Superior temporal gyrus (tissue), 1 donor: ENCODE data around the gene SCLY.
"Not testable (repeated sequence)": the region's sequence is repeated elsewhere in the genome, so short reads cannot be mapped to it uniquely, and the experiment has no call there.

Source experiments
- DNase-seq: peaks from one replicate; pipeline ENCODE4 v3.0.0-alpha.2; 2016; ENCODE audit errors: extremely low spot score

SCLY gene, protein sequence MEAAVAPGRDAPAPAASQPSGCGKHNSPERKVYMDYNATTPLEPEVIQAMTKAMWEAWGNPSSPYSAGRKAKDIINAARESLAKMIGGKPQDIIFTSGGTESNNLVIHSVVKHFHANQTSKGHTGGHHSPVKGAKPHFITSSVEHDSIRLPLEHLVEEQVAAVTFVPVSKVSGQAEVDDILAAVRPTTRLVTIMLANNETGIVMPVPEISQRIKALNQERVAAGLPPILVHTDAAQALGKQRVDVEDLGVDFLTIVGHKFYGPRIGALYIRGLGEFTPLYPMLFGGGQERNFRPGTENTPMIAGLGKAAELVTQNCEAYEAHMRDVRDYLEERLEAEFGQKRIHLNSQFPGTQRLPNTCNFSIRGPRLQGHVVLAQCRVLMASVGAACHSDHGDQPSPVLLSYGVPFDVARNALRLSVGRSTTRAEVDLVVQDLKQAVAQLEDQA

GRCh38 chr2:238060542-238061314 is at the start of gene SCLY:
Gene SCLY, plus strand, starts transcription at chr2:238061001. Its CDS starts 54 bp downstream, at chr2:238061055.
- peak; percentile 97 for DNase-seq

GRCh38 chr2:238013806-238014205 is 47.0 kb upstream of the SCLY start:
- no peak for DNase-seq

DNA sequence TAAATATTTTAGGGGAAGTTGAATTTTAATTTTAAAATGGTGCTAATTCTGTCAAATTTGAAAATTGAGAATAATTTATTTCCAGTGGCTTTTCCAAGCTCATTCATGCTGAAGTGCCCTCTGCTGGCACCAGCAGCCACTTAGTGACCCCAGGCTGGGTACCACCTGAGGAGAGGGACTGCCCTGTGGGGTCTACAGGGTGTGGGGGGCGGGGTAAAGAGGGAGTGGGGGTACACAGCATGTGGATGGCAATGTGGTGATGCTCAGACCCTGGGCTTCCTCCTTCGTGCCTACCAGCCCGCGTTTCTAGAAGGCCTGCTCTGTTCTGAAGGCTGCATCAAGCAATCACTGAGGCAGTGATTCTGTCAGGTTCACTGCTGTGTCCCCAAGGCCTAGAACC is 45.1 kb upstream of the SCLY start:
- no peak for DNase-seq

- DNase-seq, result no peak
These were observed 44.3 kb upstream of the SCLY start for GRCh38 chr2:238016526-238016925.

DNA sequence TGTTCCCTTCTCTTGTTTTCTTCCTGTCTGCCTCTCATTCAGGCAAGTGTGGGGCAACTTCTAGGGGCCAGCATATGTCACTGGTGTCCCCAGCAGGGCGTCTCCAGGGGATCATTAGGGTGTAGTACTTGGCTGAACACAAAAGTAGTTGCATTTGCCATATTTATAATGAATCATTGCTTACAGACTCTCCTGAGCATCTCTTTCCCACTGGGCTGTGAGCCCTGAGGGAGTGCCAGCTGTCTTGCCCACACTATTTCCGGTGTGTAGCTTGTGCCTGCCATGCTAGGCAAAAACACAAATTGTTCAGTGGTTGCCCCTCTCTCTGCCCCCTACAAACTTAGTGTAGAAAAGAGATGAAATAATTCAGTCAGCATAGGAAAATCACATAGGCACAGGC is 40.8 kb upstream of the SCLY start:
- DNase-seq, result no peak

- DNase-seq, result no peak
These were observed 40.0 kb upstream of the SCLY start for GRCh38 chr2:238020816-238021215.

DNA sequence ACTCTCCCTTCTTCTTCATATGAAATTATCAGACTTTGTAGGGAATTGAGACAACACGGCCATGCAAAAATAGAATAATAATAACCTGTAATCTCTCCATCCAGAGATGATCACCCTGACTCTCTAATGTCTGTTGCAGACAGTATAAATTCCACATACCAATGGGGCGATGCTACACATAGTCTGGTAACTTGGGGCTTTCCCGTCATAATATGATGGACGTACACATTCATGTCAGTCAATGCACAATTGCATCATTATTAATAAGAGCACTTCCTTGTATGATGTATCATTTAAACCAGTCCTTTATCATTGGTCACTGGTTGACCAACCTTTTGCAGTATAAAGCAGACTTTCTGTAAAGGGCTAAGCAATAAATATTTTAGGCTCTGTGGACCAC is 39.5 kb upstream of the SCLY start:
- DNase-seq, result no peak

- no peak for DNase-seq
These were observed 38.1 kb upstream of the SCLY start for GRCh38 chr2:238022594-238023157.

GRCh38 chr2:238023608-238024007 is 37.2 kb upstream of the SCLY start:
- DNase-seq, result no peak

- no peak for DNase-seq
These were observed 35.8 kb upstream of the SCLY start for GRCh38 chr2:238024986-238025385.

GRCh38 chr2:238025741-238026360 is 35.0 kb upstream of the SCLY start:
- no peak for DNase-seq

- no peak for DNase-seq
These were observed 33.7 kb upstream of the SCLY start for GRCh38 chr2:238027058-238027457.

DNA sequence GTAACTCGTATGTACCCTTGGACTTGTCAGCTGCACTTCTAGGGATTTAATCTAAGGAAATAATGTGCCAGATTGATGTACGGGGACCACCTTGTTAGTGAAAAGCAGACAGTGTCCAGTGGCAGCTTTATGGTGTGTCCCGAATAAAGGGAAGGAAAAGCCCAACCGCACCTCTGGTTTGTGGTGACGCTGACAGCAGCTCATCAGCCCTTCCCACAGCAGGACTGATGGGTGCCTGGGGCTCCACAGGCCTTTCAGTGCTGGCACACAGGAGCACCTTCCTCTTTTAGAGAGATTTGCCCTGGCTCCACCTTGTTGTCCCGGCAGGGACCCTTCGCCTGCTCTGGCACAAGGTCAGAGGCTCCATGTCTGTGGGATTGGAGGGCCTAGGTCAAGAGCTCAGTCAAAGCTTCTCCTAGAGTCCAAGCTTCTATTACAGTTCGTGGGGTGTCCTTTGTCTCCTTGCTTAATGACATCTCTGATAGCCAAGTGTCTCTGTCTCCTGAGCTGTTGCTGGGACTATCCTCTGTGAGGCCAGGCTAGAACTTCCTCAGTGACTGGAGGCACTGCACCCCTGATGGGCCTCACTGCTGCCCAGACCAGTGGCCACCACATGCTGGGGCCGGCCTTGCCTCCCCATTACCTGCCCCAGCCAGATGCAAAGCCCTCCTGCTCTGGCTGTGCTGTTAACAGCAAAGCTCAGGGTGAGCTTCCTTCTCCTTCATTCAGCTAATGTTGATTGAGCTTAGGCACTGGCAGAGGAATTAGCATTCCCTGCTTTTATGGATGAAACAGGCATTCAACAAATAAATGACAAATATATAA is 33.0 kb upstream of the SCLY start:
- no peak for DNase-seq

DNA sequence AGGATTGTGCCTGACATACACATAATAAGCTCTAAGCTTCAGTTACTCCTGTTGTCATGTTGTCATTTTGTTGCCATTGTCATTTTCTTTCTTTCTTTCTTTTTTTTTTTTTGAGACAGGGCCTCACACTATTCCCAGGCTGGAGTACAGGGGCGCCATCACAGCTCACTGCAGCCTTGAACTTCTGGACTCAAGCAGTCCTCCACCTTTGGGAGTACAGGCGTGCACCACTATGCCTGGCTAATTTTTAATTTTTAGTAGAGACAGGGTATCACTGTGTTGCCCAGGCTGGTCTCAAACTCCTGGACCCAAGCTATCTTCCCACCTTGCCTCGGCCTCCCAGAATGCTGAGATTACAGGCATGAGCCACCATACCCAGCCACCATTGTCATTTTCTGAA is 30.9 kb upstream of the SCLY start:
- no peak for DNase-seq

- DNase-seq, result no peak
These were observed 30.2 kb upstream of the SCLY start for GRCh38 chr2:238030422-238031155.

- DNase-seq, result no peak
These were observed 29.1 kb upstream of the SCLY start for GRCh38 chr2:238031751-238032150.

DNA sequence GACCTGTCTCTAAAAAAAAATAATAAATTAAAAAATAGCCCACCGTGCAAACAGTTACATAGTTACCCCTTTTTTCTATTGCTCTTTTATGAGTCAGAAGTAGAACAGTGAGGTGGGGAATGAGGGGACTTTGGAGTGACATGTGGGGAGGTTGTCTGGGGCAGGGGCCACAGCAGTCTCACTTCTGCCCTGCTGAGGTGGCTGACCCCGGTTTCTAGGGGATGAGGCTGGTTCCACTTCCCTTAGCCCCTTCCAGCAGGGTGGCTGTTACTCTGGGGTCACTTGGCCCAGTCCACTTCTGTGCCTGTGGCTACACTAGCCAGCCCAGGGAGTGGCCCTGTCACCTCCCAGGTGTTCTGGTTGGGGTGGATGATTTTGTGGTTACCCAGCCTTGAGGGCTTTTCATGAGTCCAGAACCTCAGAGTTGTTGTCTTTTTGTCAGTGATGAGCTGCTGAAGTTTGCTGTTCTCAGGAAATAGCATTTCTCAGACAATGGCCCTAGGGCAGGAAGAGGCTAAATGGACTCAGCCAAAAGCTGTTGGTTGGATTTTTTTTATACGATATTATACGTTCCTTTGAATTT is 28.0 kb upstream of the SCLY start:
- DNase-seq, result no peak

DNA sequence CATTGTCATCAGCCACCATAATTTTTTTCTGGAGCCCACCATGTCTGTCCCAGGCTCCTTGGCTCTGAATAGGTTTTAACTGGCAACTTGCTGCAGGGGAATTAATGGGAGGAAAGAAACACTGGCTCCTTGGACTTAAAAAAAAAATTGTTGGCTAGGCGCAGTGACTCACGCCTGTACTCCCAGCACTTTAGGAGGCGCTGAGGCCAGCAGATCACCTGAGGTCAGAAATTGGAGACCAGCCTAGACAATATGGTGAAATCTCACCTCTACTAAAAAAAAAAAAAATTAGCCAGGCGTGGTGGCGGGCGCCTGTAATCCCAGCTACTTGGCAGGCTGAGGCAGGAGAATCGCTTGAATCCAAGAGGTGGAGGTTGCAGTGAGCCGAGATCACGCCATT is 26.8 kb upstream of the SCLY start:
- DNase-seq, result not testable (repeated sequence)

- no peak for DNase-seq
These were observed 22.6 kb upstream of the SCLY start for GRCh38 chr2:238038203-238038602.

DNA sequence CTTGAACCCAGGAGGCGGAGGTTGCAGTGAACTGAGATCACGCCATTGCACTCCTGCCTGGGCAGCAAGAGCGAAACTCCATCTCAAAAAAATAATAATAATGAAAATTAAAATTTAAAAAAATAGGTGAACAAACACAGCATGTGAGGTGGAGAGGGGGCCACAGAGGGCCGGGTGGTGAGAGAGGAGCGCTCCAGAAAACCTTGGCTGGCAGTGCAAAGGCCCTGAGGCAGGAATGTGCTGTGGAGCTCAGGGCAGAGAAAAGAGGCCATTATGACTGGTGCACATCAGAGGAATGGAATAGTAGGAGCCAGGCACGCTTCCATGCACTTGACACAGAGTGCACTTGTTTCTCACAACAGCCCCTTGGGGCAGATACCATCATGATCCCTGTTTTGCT is 21.6 kb upstream of the SCLY start:
- no peak for DNase-seq
